ENCODE measurements around the gene PQBP1. TPM values are rescaled to one million over a fixed set of nuclear protein-coding genes. Genes with fewer than 3 reads are reported as not detected.

Gene PQBP1
- total and polyA plus RNA-seq, 2 of the 13 experiments (the other 11 are each of a cell fraction or from before 2014, with no cell fraction given) = 58.1 to 80.9 TPM

- FAIRE-seq = peak; percentile 97
- Histone ChIP-seq H3K27me3 (ENCODE audit: control insufficient read depth in 1 of 2, insufficient read depth in 2 of 2, low read length in 2 of 2) (no peaks in the 10 kb centered on the region; a peak in 1 of 5 replicates), H3K27ac (ENCODE audit: extremely low read length, insufficient read depth, low read length) (peak within 1 kb of the TSS; percentile 81), H3K4me1 (ENCODE audit: insufficient read depth, low read length) (peaks cover 35% of the 10 kb centered on the region), H3K9me3 (ENCODE audit: low read length) (no peaks in the 10 kb centered on the region), H3K79me2 (ENCODE audit: insufficient read depth, low read length) (peaks cover 18% of the 10 kb centered on the region), H4K20me1 (ENCODE audit: insufficient read depth, low read length) (no peaks in the 10 kb centered on the region), H3K9ac (ENCODE audit: insufficient read depth, low read depth, low read length) (peak within 1 kb of the TSS; percentile 83), H3K4me2 (ENCODE audit: low read depth, low read length) (peak within 1 kb of the TSS; percentile 81), H3K36me3 (replicated peaks in 1 of 2; ENCODE audit: control insufficient read depth in 1 of 2, insufficient read depth in 2 of 2, low read length in 2 of 2) (peaks cover 2 to 17% of the 10 kb centered on the region in 2 experiments; a peak in 2 of 5 replicates), H3K4me3 (replicated peaks in 1 of 3; ENCODE audit: insufficient read depth in 1 of 3, low read depth in 2 of 3, low read length in 3 of 3) (peak within 1 kb of the TSS; percentile 79 to 82 (median 81)), H2AFZ (ENCODE audit: low read length) (no peak within 1 kb of the TSS)
- no TSS peak for BruUV-seq (replicated peaks)
- POLR2A ChIA-PET = interaction anchor here (0.7 to 3.1 kb wide), 8 partner anchors 14 to 279 kb away, joined by 3 to 42 read pairs (median 4); partner anchors contain the start of genes HDAC6, PQBP1 and TIMM17B
- DNase-seq (ENCODE audit: low spot score) = peak; percentile 85
- CTCF ChIA-PET (ENCODE audit: low intra/inter-chr PET ratio, low total read pairs) = no interaction called here
- in situ Hi-C loops (cut with HindIII; ENCODE audit: extremely low pct_ligation_motif_present, low pct_unique_long_range_greater_than_20kb) (no loop called here), intact Hi-C loops (cut with micrococcal nuclease; ENCODE audit: unreplicated experiment) (loop anchor here (10.0 kb wide), 1 partner anchor 147 kb away; the partner anchor contains the start of gene GLOD5)
- ATAC-seq = peak; percentile 89
- WGBS (ENCODE audit: low lambda C conversion rate) = under 1% methylated on average over 34 of the region's 60 CpGs
- TF ChIP-seq ZNF589 (CRISPR knock-in tag; conservative IDR thresholded peaks at IDR 0.05) (0 out of 2 replicates have a peak, but pooled peaks have one; percentile 69), KMT2A (CRISPR knock-in tag; IDR thresholded peaks at IDR 0.05) (0 out of 2 replicates have a peak, but pooled peaks have one; percentile 46), TAF1 (CRISPR knock-in tag; IDR thresholded peaks at IDR 0.05) (peak; percentile 65; the same call in 1 of the 2 replicates), THAP11 (CRISPR knock-in tag; IDR thresholded peaks at IDR 0.05) (peak; percentile 71; the same call in 1 of the 2 replicates), ZNF569 (CRISPR knock-in tag; IDR thresholded peaks at IDR 0.05; ENCODE audit: borderline replicate concordance) (no peak), HDAC2 (CRISPR knock-in tag; IDR thresholded peaks at IDR 0.05) (peak; percentile 35; the same call in 1 of the 2 replicates), ZNF329 (CRISPR knock-in tag; IDR thresholded peaks at IDR 0.05; ENCODE audit: low read depth) (no peak), ZNF414 (CRISPR knock-in tag; IDR thresholded peaks at IDR 0.05) (no peak), TEAD2 (CRISPR knock-in tag; IDR thresholded peaks at IDR 0.05) (no peak), SP2 (CRISPR knock-in tag; IDR thresholded peaks at IDR 0.05) (peak; percentile 75), ZNF777 (CRISPR knock-in tag; IDR thresholded peaks at IDR 0.05) (no peak), ZFP36L1 (CRISPR knock-in tag; IDR thresholded peaks at IDR 0.05) (0 out of 2 replicates have a peak, but pooled peaks have one; percentile 47), ZEB1 (IDR thresholded peaks at IDR 0.05; ENCODE audit: insufficient replicate concordance, low read depth) (peak; percentile 77), NFYC (CRISPR knock-in tag; IDR thresholded peaks at IDR 0.05) (peak; percentile 61), ZNF550 (CRISPR knock-in tag; IDR thresholded peaks at IDR 0.05; ENCODE audit: borderline replicate concordance) (0 out of 2 replicates have a peak, but pooled peaks have one; percentile 20)
- TF ChIP-seq, protein P1, sequence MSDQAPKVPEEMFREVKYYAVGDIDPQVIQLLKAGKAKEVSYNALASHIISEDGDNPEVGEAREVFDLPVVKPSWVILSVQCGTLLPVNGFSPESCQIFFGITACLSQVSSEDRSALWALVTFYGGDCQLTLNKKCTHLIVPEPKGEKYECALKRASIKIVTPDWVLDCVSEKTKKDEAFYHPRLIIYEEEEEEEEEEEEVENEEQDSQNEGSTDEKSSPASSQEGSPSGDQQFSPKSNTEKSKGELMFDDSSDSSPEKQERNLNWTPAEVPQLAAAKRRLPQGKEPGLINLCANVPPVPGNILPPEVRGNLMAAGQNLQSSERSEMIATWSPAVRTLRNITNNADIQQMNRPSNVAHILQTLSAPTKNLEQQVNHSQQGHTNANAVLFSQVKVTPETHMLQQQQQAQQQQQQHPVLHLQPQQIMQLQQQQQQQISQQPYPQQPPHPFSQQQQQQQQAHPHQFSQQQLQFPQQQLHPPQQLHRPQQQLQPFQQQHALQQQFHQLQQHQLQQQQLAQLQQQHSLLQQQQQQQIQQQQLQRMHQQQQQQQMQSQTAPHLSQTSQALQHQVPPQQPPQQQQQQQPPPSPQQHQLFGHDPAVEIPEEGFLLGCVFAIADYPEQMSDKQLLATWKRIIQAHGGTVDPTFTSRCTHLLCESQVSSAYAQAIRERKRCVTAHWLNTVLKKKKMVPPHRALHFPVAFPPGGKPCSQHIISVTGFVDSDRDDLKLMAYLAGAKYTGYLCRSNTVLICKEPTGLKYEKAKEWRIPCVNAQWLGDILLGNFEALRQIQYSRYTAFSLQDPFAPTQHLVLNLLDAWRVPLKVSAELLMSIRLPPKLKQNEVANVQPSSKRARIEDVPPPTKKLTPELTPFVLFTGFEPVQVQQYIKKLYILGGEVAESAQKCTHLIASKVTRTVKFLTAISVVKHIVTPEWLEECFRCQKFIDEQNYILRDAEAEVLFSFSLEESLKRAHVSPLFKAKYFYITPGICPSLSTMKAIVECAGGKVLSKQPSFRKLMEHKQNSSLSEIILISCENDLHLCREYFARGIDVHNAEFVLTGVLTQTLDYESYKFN (CRISPR knock-in tag; conservative IDR thresholded peaks at IDR 0.05) = peak; percentile 22; the same call in 1 of the 2 replicates
- TF ChIP-seq, protein P2, sequence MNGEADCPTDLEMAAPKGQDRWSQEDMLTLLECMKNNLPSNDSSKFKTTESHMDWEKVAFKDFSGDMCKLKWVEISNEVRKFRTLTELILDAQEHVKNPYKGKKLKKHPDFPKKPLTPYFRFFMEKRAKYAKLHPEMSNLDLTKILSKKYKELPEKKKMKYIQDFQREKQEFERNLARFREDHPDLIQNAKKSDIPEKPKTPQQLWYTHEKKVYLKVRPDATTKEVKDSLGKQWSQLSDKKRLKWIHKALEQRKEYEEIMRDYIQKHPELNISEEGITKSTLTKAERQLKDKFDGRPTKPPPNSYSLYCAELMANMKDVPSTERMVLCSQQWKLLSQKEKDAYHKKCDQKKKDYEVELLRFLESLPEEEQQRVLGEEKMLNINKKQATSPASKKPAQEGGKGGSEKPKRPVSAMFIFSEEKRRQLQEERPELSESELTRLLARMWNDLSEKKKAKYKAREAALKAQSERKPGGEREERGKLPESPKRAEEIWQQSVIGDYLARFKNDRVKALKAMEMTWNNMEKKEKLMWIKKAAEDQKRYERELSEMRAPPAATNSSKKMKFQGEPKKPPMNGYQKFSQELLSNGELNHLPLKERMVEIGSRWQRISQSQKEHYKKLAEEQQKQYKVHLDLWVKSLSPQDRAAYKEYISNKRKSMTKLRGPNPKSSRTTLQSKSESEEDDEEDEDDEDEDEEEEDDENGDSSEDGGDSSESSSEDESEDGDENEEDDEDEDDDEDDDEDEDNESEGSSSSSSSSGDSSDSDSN (CRISPR knock-in tag; IDR thresholded peaks at IDR 0.05) = peak; percentile 52; the same call in 1 of the 2 replicates
Observed at GRCh38 chrX:48911412-48912182, 13.9 kb downstream of the PQBP1 start, which contains the start of gene SLC35A2. Gene SLC35A2 (minus strand): TSS chrX:48911646. CDS start chrX:48911636, 10 bp downstream.
